Measurements from ENCODE around the gene FAM228A. TPM values are rescaled to one million over a fixed set of nuclear protein-coding genes. Genes with fewer than 3 reads are reported as not detected.
"Not testable (repeated sequence)": the region's sequence is repeated elsewhere in the genome, so short reads cannot be mapped to it uniquely, and the experiment has no call there.

FAM228A gene
- total and polyA plus RNA-seq, 2 donors (not counting 3 experiments of a cell fraction or from before 2014, with no cell fraction given): 0.36 to 1.00 TPM

- TF ChIP-seq MYC (IDR thresholded peaks at IDR 0.05; ENCODE audit: low read depth, low read length) (no peak), MAX (IDR thresholded peaks at IDR 0.05; ENCODE audit: insufficient read depth, insufficient read length) (no peak), GATA2 (IDR thresholded peaks at IDR 0.05; ENCODE audit: insufficient read depth, insufficient read length, low read depth, low read length) (no peak), POLR2AphosphoS5 (IDR thresholded peaks at IDR 0.05; ENCODE audit: insufficient read depth, low read depth, low read length) (no peak), POLR2A (IDR thresholded peaks at IDR 0.05; ENCODE audit: low read depth, low read length) (no peak), CTCF (IDR thresholded peaks at IDR 0.05; ENCODE audit: extremely low read depth in 1 of 2, insufficient read depth in 1 of 2, low read depth in 1 of 2, low read length in 2 of 2) (no peak)
- intact Hi-C loops (cut with micrococcal nuclease) (no loop called here), dilution Hi-C loops (cut with MboI; ENCODE audit: extremely low pct_ligation_motif_present, low sequenced_read_pairs) (no loop called here)
- Histone ChIP-seq H3K9ac (replicated peaks; ENCODE audit: extremely low read depth, insufficient read depth, low read length) (no peak overlapping the region), H3K9me3 (replicated peaks; ENCODE audit: control insufficient read depth, insufficient read depth, low read length) (no peaks in the 10 kb centered on the region), H3K4me3 (replicated peaks in 1 of 3; ENCODE audit: insufficient read depth in 1 of 3, low read depth in 1 of 3, low read length in 3 of 3) (no peak overlapping the region), H3K27ac (ENCODE audit: insufficient read depth, low read depth, low read length) (no peak overlapping the region), H3K4me1 (ENCODE audit: control insufficient read depth, extremely low read depth, insufficient read depth, low read length) (no peaks in the 10 kb centered on the region), H3K79me2 (ENCODE audit: control insufficient read depth, insufficient read depth, low read length) (no peaks in the 10 kb centered on the region), H2AFZ (ENCODE audit: low read depth, low read length) (no peak overlapping the region), H3K36me3 (ENCODE audit: control insufficient read depth in 2 of 2, extremely low read depth in 1 of 2, insufficient read depth in 2 of 2, low read length in 2 of 2) (no peaks in the 10 kb centered on the region), H3K9me1 (replicated peaks; ENCODE audit: control insufficient read depth, extremely low read depth, insufficient read depth, low read length) (no peaks in the 10 kb centered on the region), H3K4me2 (ENCODE audit: insufficient read depth, low read length) (no peak overlapping the region), H4K20me1 (replicated peaks; ENCODE audit: control insufficient read depth, extremely low read depth, insufficient read depth, low read length) (no peaks in the 10 kb centered on the region), H3K27me3 (ENCODE audit: control insufficient read depth in 2 of 2, insufficient read depth in 2 of 2, low read length in 2 of 2) (peaks cover 5 to 7% of the 10 kb centered on the region in 2 experiments)
- POLR2A ChIA-PET: no interaction called here
- CTCF ChIA-PET: interaction anchor here (1.0 to 1.2 kb wide), 2 partner anchors 10 to 423 kb away, joined by 3 read pairs; no protein-coding TSS in a partner anchor
- FAIRE-seq (no peak), DNase-seq (ENCODE audit: low read depth, low spot score) (no peak)
- no TSS peak for BruUV-seq (replicated peaks)
Observed at GRCh38 chr2:24191848-24192247, 17.0 kb downstream of the FAM228A start.

GRCh38 chr2:24197213-24197612 lies 22.4 kb downstream of the FAM228A start:
- H3K36me3 ChIP-seq (ENCODE audit: control insufficient read depth in 2 of 2, extremely low read depth in 1 of 2, insufficient read depth in 2 of 2, low read length in 2 of 2); H4K20me1 ChIP-seq (replicated peaks; ENCODE audit: control insufficient read depth, extremely low read depth, insufficient read depth, low read length); CTCF ChIA-PET; DNase-seq (ENCODE audit: low read depth, low spot score); H3K79me2 ChIP-seq (ENCODE audit: control insufficient read depth, insufficient read depth, low read length); H3K27me3 ChIP-seq (ENCODE audit: control insufficient read depth in 2 of 2, insufficient read depth in 2 of 2, low read length in 2 of 2); H3K4me2 ChIP-seq (ENCODE audit: insufficient read depth, low read length); FAIRE-seq; intact Hi-C loops (cut with micrococcal nuclease); dilution Hi-C loops (cut with MboI; ENCODE audit: extremely low pct_ligation_motif_present, low sequenced_read_pairs); H3K9me1 ChIP-seq (replicated peaks; ENCODE audit: control insufficient read depth, extremely low read depth, insufficient read depth, low read length); H3K27ac ChIP-seq (ENCODE audit: insufficient read depth, low read depth, low read length); POLR2A ChIA-PET; H3K4me3 ChIP-seq (replicated peaks in 1 of 3; ENCODE audit: insufficient read depth in 1 of 3, low read depth in 1 of 3, low read length in 3 of 3); H3K9ac ChIP-seq (replicated peaks; ENCODE audit: extremely low read depth, insufficient read depth, low read length); BruUV-seq (replicated peaks); H3K9me3 ChIP-seq (replicated peaks; ENCODE audit: control insufficient read depth, insufficient read depth, low read length); H2AFZ ChIP-seq (ENCODE audit: low read depth, low read length); H3K4me1 ChIP-seq (ENCODE audit: control insufficient read depth, extremely low read depth, insufficient read depth, low read length): not testable (repeated sequence)
